ENCODE measurements around the gene SMYD5. TPM values are rescaled to one million over a fixed set of nuclear protein-coding genes. Genes with fewer than 3 reads are reported as not detected.
A peak's percentile ranks its signal among the peaks of the same experiment; 100 is the strongest.

Gene SMYD5
- total and polyA plus RNA-seq, 8 donors = 12.1 to 46.2 (median 34.0) TPM

DNA sequence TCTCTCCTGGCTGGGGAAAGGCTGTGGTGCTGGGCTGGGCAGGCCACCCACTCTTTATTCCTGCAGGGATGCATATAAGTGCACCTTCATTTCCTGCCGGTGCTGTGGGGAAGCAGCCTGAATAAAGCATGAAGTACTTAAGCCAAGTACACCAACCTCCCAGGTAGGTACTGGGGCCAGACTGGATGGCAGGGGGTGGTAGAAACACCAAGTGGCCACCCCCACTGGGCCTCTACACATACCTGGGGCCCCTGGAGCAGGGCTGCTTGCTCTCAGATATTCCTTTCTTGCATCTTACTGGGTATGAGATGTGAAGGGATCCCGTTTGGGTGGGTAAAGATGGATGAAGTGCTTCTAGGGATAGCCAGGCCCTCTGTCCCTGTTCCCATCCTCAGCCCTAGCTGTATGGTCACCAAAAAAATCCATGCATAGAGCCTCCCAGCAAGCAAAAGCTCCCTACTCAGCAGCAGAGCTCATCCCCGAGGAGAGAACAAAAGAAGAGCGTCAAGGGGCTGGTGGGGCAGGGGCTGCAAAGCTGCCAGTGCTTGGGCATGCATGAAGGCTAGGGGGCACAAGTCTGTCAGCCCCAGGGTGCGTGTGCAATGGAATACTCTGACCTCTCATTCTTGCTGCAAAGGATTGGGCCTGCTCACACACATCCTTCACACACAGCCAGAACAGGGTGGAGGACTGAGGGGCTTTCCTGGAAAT lies 42.0 kb downstream of the SMYD5 start:
- no peaks in the 10 kb centered on the region for H3K27me3 ChIP-seq
- DNase-seq (no peak), ATAC-seq (no peak)
- no peaks in the 10 kb centered on the region for H3K9me3 ChIP-seq
- H3K4me3 ChIP-seq = no peak overlapping the region
- intact Hi-C loops (cut with DNase I) = no loop called here
- TF ChIP-seq, protein P1, sequence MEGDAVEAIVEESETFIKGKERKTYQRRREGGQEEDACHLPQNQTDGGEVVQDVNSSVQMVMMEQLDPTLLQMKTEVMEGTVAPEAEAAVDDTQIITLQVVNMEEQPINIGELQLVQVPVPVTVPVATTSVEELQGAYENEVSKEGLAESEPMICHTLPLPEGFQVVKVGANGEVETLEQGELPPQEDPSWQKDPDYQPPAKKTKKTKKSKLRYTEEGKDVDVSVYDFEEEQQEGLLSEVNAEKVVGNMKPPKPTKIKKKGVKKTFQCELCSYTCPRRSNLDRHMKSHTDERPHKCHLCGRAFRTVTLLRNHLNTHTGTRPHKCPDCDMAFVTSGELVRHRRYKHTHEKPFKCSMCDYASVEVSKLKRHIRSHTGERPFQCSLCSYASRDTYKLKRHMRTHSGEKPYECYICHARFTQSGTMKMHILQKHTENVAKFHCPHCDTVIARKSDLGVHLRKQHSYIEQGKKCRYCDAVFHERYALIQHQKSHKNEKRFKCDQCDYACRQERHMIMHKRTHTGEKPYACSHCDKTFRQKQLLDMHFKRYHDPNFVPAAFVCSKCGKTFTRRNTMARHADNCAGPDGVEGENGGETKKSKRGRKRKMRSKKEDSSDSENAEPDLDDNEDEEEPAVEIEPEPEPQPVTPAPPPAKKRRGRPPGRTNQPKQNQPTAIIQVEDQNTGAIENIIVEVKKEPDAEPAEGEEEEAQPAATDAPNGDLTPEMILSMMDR (IDR thresholded peaks at IDR 0.05) = no peak
- no peak overlapping the region for H3K27ac ChIP-seq
- H3K4me1 ChIP-seq = no peaks in the 10 kb centered on the region
- peaks cover 0 to 42% of the 10 kb centered on the region in 2 donors for H3K36me3 ChIP-seq

DNA sequence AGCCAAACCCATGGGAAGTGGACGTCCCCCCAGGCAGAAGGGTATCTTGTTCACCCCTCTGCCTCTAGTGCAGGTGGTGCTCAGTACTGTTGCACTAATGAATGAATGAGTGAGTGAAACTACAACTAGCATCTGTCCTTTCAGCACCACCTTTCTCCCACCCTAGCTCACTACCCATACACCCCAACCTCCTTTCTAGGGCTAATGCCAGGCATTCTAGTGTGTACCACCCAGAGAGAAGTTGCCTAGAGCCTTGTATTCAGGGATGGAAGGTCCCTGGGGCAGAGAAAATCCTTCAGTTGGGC lies 42.5 kb downstream of the SMYD5 start:
- H3K4me3 ChIP-seq = no peak overlapping the region
- ATAC-seq (no peak), DNase-seq (no peak)
- peaks cover 0 to 37% of the 10 kb centered on the region in 2 donors for H3K36me3 ChIP-seq
- no peaks in the 10 kb centered on the region for H3K27me3 ChIP-seq
- no peaks in the 10 kb centered on the region for H3K9me3 ChIP-seq
- H3K4me1 ChIP-seq = no peaks in the 10 kb centered on the region
- intact Hi-C loops (cut with DNase I) = no loop called here
- TF ChIP-seq, protein P1 (IDR thresholded peaks at IDR 0.05) = no peak
- no peak overlapping the region for H3K27ac ChIP-seq

- Histone ChIP-seq H3K4me1 (no peaks in the 10 kb centered on the region), H3K36me3 (peaks cover 0 to 33% of the 10 kb centered on the region in 2 donors), H3K9me3 (no peaks in the 10 kb centered on the region), H3K4me3 (no peak overlapping the region), H3K27me3 (no peaks in the 10 kb centered on the region), H3K27ac (no peak overlapping the region)
- intact Hi-C loops (cut with DNase I) = no loop called here
- ATAC-seq (no peak), DNase-seq (no peak)
- TF ChIP-seq, protein P1 (IDR thresholded peaks at IDR 0.05) = no peak
These were observed 43.0 kb downstream of the SMYD5 start for GRCh38 chr2:73257021-73257420.

- peaks cover 0 to 27% of the 10 kb centered on the region in 2 donors for H3K36me3 ChIP-seq
- TF ChIP-seq, protein P1 (IDR thresholded peaks at IDR 0.05) = no peak
- no peak overlapping the region for H3K4me3 ChIP-seq
- no peaks in the 10 kb centered on the region for H3K4me1 ChIP-seq
- no peak overlapping the region for H3K27ac ChIP-seq
- no peaks in the 10 kb centered on the region for H3K27me3 ChIP-seq
- no peak for ATAC-seq
- intact Hi-C loops (cut with DNase I) = no loop called here
- DNase-seq = peak in 3 of 4 donors; percentile 8 to 82 (median 58)
- no peaks in the 10 kb centered on the region for H3K9me3 ChIP-seq
These were observed 43.5 kb downstream of the SMYD5 start for GRCh38 chr2:73257425-73258125.

- ATAC-seq (no peak), DNase-seq (peak in 1 of 4 donors; percentile 59)
- Histone ChIP-seq H3K36me3 (peaks cover 0 to 19% of the 10 kb centered on the region in 2 donors), H3K27me3 (no peaks in the 10 kb centered on the region), H3K4me3 (no peak overlapping the region), H3K9me3 (no peaks in the 10 kb centered on the region), H3K27ac (no peak overlapping the region), H3K4me1 (no peaks in the 10 kb centered on the region)
- intact Hi-C loops (cut with DNase I) = no loop called here
- TF ChIP-seq, protein P1 (IDR thresholded peaks at IDR 0.05) = no peak
These were observed 44.3 kb downstream of the SMYD5 start for GRCh38 chr2:73258186-73258912.
